NB4 (cell line): Measurements from ENCODE around the gene SHISA4.

Experiments
- CTCF ChIP-seq: IDR thresholded peaks from one replicate; pipeline ENCODE4 v1.5.1; 2012; ENCODE audit warnings: low read depth, low read length
- POLR2A ChIP-seq: IDR thresholded peaks from 2 replicates; pipeline ENCODE4 v1.6.1; 2011; ENCODE audit warnings: mild to moderate bottlenecking; ENCODE audit not compliant: insufficient read length; ENCODE audit errors: extremely low read depth
- TF ChIP-seq, protein P1 (sequence below): IDR thresholded peaks from 2 replicates; pipeline ENCODE4 v1.6.1; 2011; ENCODE audit warnings: low read depth, low read length

DNA sequence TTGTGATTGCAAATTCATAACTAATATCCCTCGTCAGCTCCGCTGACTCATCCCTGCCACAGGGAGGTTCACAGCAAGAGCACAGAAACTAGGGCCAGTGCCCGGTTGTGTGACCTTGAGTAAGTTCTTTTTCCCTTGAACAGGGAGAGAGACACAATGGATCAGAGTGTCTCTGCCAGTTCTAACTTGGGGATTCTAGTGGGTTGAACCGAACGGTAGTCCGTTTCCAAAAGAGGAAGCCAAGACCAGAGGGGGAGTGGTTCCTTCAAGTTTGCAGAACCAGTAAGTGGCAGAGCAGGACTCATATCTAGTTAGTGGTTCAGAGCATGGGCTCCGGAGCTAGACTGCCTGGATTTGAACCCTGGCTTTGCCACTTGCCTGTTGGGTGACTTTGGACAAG is 4.9 kb upstream of the SHISA4 start:
- TF ChIP-seq, protein P1, sequence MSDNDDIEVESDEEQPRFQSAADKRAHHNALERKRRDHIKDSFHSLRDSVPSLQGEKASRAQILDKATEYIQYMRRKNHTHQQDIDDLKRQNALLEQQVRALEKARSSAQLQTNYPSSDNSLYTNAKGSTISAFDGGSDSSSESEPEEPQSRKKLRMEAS, result no peak
- TF ChIP-seq CTCF, result no peak
- no peak for TF ChIP-seq POLR2A
